GM12874 (cell line): ENCODE data around the gene RBM33.

Source experiments
- TF ChIP-seq, protein P1 (sequence below): IDR thresholded peaks from 2 replicates; pipeline ENCODE4 v1.5.1; 2011; ENCODE audit warnings: low read depth, mild to moderate bottlenecking, control low read depth, low read length, moderate library complexity; ENCODE audit not compliant: insufficient read depth

RBM33 gene

GRCh38 chr7:155603205-155603857 is 41.1 kb upstream of the RBM33 start:
- TF ChIP-seq, protein P1, sequence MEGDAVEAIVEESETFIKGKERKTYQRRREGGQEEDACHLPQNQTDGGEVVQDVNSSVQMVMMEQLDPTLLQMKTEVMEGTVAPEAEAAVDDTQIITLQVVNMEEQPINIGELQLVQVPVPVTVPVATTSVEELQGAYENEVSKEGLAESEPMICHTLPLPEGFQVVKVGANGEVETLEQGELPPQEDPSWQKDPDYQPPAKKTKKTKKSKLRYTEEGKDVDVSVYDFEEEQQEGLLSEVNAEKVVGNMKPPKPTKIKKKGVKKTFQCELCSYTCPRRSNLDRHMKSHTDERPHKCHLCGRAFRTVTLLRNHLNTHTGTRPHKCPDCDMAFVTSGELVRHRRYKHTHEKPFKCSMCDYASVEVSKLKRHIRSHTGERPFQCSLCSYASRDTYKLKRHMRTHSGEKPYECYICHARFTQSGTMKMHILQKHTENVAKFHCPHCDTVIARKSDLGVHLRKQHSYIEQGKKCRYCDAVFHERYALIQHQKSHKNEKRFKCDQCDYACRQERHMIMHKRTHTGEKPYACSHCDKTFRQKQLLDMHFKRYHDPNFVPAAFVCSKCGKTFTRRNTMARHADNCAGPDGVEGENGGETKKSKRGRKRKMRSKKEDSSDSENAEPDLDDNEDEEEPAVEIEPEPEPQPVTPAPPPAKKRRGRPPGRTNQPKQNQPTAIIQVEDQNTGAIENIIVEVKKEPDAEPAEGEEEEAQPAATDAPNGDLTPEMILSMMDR = no peak

GRCh38 chr7:155603858-155604503 is 40.5 kb upstream of the RBM33 start:
- TF ChIP-seq, protein P1 = no peak

GRCh38 chr7:155604504-155604997 is 39.9 kb upstream of the RBM33 start:
- TF ChIP-seq, protein P1 = no peak

DNA sequence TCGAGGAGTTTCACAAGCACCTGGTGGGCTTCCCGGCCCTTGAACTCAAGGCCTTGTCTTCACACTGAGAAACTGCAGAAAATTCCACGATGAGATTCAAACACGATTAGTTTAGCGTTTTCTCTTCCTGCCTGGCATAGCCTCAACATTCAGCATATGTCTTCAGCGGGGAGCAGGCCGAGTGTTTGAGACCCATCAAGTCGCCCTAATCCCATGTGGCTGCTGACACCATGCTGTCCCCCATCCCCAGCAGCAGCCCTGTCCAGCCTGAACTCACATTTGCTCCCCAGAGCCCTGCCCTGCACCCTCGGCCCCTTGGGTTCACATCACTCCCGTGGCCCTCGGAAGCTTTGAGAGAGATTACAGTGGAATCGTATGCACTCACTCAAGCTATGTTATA is 35.3 kb upstream of the RBM33 start:
- TF ChIP-seq, protein P1 = no peak

GRCh38 chr7:155610633-155611193 is 33.7 kb upstream of the RBM33 start:
- TF ChIP-seq, protein P1 = no peak

DNA sequence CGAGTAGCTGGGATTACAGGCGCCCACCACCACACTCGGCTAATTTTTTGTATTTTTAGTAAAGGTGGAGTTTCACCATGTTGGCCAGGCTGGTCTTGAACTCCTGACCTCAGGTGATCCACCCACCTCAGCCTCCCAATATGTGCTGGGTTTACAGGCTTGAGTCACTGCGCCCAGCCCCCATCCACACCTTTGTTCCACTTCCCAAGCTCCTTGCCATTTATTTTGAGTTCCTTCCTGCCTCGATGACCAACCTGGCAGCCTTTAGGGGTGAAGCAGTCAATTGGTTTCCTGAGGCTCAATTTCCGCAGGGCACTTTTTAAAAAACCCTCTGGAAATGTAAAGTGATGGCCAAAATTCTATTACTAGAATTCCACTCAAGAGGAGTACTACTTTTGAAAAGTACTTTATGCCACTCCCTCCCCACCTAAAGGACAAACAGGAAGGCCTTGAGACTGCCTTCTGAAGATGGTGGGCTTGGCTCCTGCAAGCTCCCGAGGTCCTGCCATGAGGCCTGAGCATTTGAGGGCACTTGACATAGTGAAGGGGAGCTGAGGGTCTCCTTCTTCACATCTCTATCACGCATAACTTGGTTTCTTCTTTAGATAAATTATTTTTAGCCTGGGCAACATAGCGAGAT is 32.5 kb upstream of the RBM33 start:
- TF ChIP-seq, protein P1 = no peak

- TF ChIP-seq, protein P1 = no peak
Observed at GRCh38 chr7:155612658-155613057, 31.8 kb upstream of the RBM33 start.
